ENCODE data around the gene CDC42SE2.

CDC42SE2 gene

DNA sequence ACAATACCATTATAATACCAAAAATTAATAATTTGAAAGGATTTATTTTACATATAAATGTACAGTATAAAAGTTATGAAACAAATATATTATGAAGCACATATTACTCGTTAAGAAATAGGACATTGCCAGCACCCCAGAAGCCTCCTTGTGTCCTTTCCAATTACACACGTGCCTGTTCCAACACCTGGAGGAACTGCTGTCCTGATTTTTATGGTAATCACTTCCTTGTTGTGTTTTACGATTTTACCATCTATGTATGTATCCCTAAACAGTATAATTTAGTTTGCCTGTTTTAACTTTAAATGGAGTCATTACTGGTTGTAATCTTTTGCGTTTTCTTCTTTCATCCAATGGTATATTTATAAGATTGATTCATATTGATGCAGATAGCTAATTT, 105.0 kb downstream of the CDC42SE2 start:
- no peak overlapping the region for H3K4me2 ChIP-seq (ENCODE audit: low read length)
- no peak overlapping the region for H3K27ac ChIP-seq
- H3K27me3 ChIP-seq (ENCODE audit: control insufficient read depth, insufficient read depth, low read length) = no peaks in the 10 kb centered on the region
- H3K4me3 ChIP-seq (ENCODE audit: low read depth, low read length) = no peak overlapping the region
- H3K79me2 ChIP-seq = peaks cover 8% of the 10 kb centered on the region
- no peaks in the 10 kb centered on the region for H3K4me1 ChIP-seq
- no peak overlapping the region for H3K9ac ChIP-seq
- H2AFZ ChIP-seq = no peak overlapping the region
- no peaks in the 10 kb centered on the region for H3K36me3 ChIP-seq (ENCODE audit: control insufficient read depth, insufficient read depth, low read length)
- no peaks in the 10 kb centered on the region for H3K9me3 ChIP-seq (ENCODE audit: control insufficient read depth, low read length)
- TF ChIP-seq, protein P1, sequence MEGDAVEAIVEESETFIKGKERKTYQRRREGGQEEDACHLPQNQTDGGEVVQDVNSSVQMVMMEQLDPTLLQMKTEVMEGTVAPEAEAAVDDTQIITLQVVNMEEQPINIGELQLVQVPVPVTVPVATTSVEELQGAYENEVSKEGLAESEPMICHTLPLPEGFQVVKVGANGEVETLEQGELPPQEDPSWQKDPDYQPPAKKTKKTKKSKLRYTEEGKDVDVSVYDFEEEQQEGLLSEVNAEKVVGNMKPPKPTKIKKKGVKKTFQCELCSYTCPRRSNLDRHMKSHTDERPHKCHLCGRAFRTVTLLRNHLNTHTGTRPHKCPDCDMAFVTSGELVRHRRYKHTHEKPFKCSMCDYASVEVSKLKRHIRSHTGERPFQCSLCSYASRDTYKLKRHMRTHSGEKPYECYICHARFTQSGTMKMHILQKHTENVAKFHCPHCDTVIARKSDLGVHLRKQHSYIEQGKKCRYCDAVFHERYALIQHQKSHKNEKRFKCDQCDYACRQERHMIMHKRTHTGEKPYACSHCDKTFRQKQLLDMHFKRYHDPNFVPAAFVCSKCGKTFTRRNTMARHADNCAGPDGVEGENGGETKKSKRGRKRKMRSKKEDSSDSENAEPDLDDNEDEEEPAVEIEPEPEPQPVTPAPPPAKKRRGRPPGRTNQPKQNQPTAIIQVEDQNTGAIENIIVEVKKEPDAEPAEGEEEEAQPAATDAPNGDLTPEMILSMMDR (IDR thresholded peaks at IDR 0.05) = no peak

DNA sequence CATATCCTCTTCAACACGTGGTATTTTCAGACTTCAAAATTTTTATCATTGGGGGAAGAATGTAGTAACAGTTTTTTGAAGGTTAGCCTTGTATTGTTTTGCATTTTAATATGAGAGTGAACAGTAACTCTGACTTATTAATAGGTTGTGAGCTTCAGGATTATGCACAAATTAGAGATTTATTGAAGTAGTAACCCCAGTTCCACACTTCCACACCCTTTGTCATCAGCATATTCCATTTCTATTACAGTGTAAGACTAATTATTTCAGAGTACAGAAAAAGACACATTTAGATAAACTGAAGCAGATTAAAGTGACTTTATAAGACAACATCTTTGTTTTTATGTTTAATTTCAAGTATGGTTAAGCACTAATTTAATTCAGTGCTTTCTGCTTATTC, 105.7 kb downstream of the CDC42SE2 start:
- TF ChIP-seq, protein P1 (IDR thresholded peaks at IDR 0.05) = no peak
- H3K27me3 ChIP-seq (ENCODE audit: control insufficient read depth, insufficient read depth, low read length) = no peaks in the 10 kb centered on the region

DNA sequence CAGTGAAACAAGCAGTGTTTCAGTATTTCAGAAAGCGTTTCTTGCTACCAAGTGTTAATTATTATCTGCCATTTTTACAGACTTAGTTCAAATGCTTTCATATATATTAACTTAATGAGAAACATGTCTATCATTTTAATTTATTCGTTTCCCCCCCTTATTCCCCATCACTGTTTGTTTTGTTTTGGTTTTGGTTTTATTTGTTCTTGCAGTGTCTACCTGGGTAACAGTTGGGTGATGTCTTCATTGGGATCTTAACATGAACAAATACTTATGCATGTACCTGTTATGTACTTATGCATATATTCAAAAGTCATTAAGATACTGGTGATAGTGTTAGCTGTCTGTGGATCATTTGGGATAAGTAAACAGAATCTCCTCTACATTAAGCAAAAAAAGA, 108.0 kb downstream of the CDC42SE2 start:
- H3K27ac ChIP-seq = no peak overlapping the region
- no peak overlapping the region for H3K4me3 ChIP-seq (ENCODE audit: low read depth, low read length)
- no peaks in the 10 kb centered on the region for H3K4me1 ChIP-seq
- no peaks in the 10 kb centered on the region for H3K79me2 ChIP-seq
- no peak overlapping the region for H3K4me2 ChIP-seq (ENCODE audit: low read length)
- H3K9me3 ChIP-seq (ENCODE audit: control insufficient read depth, low read length) = no peaks in the 10 kb centered on the region
- no peak overlapping the region for H2AFZ ChIP-seq
- TF ChIP-seq, protein P1 (IDR thresholded peaks at IDR 0.05) = no peak
- H3K27me3 ChIP-seq (ENCODE audit: control insufficient read depth, insufficient read depth, low read length) = no peaks in the 10 kb centered on the region
- no peaks in the 10 kb centered on the region for H3K36me3 ChIP-seq (ENCODE audit: control insufficient read depth, insufficient read depth, low read length)
- H3K9ac ChIP-seq = no peak overlapping the region

More for the DNA sequence above, 105.7 kb downstream of the CDC42SE2 start:
- no peaks in the 10 kb centered on the region for H3K4me1 ChIP-seq
- no peaks in the 10 kb centered on the region for H3K36me3 ChIP-seq (ENCODE audit: control insufficient read depth, insufficient read depth, low read length)
- H3K4me2 ChIP-seq (ENCODE audit: low read length) = no peak overlapping the region
- no peak overlapping the region for H3K27ac ChIP-seq
- H3K9ac ChIP-seq = no peak overlapping the region
- peaks cover 3% of the 10 kb centered on the region for H3K79me2 ChIP-seq
- no peak overlapping the region for H3K4me3 ChIP-seq (ENCODE audit: low read depth, low read length)
- no peaks in the 10 kb centered on the region for H3K9me3 ChIP-seq (ENCODE audit: control insufficient read depth, low read length)
- H2AFZ ChIP-seq = no peak overlapping the region

DNA sequence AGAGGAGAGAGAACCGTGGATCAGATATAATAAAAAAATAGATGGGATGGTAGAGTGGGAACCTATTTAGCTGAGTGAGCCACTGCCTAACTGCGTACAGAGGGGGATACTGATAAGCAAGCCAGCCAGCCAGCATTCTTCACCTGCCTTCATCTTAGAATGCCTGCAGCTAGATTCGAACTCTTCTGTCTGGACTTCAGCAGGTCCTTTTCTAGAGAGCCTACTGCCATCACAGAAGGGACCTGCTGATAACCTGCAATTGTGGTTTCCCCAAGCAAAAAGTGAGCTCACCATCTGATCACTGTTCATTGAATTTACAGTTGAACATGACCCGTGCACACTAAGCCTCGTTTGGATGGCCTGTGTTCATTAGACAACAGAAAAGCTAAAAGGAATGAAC, 109.4 kb downstream of the CDC42SE2 start:
- no peak overlapping the region for H3K9ac ChIP-seq
- H3K4me2 ChIP-seq (ENCODE audit: low read length) = no peak overlapping the region
- TF ChIP-seq, protein P1 (IDR thresholded peaks at IDR 0.05) = no peak
- no peak overlapping the region for H3K27ac ChIP-seq
- no peaks in the 10 kb centered on the region for H3K9me3 ChIP-seq (ENCODE audit: control insufficient read depth, low read length)
- H3K79me2 ChIP-seq = no peaks in the 10 kb centered on the region
- H3K4me1 ChIP-seq = no peaks in the 10 kb centered on the region
- no peaks in the 10 kb centered on the region for H3K36me3 ChIP-seq (ENCODE audit: control insufficient read depth, insufficient read depth, low read length)
- H2AFZ ChIP-seq = no peak overlapping the region
- no peaks in the 10 kb centered on the region for H3K27me3 ChIP-seq (ENCODE audit: control insufficient read depth, insufficient read depth, low read length)
- no peak overlapping the region for H3K4me3 ChIP-seq (ENCODE audit: low read depth, low read length)

DNA sequence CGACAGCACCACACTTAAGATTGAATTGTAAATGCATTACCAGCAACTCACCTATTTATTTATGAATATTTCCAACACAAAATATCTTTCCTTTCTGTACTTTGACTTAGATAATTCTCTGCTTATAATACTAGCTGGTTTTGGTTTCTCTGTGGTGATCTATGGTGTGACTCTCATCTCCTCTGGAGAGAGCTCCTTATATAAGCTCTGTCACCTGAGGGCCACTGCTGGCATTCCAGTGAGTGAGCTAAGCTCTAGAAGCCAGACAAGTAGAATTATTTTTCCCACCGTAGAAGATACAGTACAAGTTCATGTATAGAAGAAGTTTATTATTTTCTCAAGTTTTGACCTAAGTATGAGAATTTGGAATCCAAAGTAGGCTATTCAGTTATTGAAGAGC, 111.5 kb downstream of the CDC42SE2 start:
- no peak overlapping the region for H3K27ac ChIP-seq
- H3K4me3 ChIP-seq (ENCODE audit: low read depth, low read length) = no peak overlapping the region
- no peaks in the 10 kb centered on the region for H3K79me2 ChIP-seq
- TF ChIP-seq, protein P1 (IDR thresholded peaks at IDR 0.05) = no peak
- no peaks in the 10 kb centered on the region for H3K4me1 ChIP-seq
- H3K9ac ChIP-seq = no peak overlapping the region
- no peak overlapping the region for H2AFZ ChIP-seq
- H3K27me3 ChIP-seq (ENCODE audit: control insufficient read depth, insufficient read depth, low read length) = no peaks in the 10 kb centered on the region
- no peak overlapping the region for H3K4me2 ChIP-seq (ENCODE audit: low read length)
- H3K36me3 ChIP-seq (ENCODE audit: control insufficient read depth, insufficient read depth, low read length) = no peaks in the 10 kb centered on the region
- no peaks in the 10 kb centered on the region for H3K9me3 ChIP-seq (ENCODE audit: control insufficient read depth, low read length)
